Retinal pigment epithelial cell (primary cell): ENCODE measurements around the gene TRIM32.
A peak's percentile ranks its signal among the peaks of the same experiment; 100 is the strongest.

Source experiments
- DNase-seq: peaks from one replicate; pipeline ENCODE4 v3.0.0-alpha.2; 2010; ENCODE audit warnings: low read depth
- H3K4me3 ChIP-seq: 2 replicates; pipeline ENCODE4 v1.5.1; 2011; ENCODE audit warnings: mild to moderate bottlenecking, low read length, control low read depth, moderate library complexity
- TF ChIP-seq, protein P1 (sequence below): conservative IDR thresholded peaks from 2 replicates; pipeline ENCODE4 v1.5.1; 2011; ENCODE audit warnings: low read depth, low read length, control low read depth, inconsistent platforms

Gene TRIM32

DNA sequence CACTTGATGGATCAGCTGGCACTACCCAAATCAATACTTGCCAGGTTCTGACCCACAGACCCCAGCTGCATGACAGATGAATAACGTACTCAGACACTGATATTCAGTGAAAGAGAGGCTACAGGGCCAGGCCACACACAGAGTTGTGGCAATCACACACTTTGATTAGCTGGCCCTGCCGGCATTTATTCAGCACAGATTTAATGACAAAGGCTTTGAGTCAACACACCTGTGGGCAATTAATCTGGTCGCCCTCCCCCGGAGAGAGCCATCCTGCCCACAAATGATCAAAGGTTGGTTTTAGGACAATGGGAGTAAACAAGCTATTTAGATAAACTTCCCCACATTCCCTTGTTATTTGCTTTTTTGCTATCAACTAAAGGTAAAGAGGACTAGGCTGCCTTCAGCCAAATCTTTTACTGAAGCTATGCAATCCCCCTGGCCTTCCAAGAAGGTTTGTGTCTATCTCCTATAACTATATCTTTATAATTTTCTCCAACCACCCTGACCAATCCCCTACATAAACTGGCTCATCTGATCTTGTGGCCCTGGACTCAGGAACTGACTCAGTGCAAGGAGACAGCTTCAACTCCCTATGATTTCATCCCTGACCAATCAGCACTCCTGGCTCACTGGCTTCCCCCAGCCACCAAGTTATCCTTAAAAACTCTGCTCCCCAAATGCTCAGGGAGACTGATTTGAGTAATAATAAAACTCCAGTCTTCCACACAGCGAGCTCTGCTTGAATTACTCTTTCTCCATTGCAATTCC lies 12.7 kb upstream of the TRIM32 start:
- TF ChIP-seq, protein P1, sequence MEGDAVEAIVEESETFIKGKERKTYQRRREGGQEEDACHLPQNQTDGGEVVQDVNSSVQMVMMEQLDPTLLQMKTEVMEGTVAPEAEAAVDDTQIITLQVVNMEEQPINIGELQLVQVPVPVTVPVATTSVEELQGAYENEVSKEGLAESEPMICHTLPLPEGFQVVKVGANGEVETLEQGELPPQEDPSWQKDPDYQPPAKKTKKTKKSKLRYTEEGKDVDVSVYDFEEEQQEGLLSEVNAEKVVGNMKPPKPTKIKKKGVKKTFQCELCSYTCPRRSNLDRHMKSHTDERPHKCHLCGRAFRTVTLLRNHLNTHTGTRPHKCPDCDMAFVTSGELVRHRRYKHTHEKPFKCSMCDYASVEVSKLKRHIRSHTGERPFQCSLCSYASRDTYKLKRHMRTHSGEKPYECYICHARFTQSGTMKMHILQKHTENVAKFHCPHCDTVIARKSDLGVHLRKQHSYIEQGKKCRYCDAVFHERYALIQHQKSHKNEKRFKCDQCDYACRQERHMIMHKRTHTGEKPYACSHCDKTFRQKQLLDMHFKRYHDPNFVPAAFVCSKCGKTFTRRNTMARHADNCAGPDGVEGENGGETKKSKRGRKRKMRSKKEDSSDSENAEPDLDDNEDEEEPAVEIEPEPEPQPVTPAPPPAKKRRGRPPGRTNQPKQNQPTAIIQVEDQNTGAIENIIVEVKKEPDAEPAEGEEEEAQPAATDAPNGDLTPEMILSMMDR: no peak
- H3K4me3 ChIP-seq: no peak overlapping the region
- DNase-seq: no peak

DNA sequence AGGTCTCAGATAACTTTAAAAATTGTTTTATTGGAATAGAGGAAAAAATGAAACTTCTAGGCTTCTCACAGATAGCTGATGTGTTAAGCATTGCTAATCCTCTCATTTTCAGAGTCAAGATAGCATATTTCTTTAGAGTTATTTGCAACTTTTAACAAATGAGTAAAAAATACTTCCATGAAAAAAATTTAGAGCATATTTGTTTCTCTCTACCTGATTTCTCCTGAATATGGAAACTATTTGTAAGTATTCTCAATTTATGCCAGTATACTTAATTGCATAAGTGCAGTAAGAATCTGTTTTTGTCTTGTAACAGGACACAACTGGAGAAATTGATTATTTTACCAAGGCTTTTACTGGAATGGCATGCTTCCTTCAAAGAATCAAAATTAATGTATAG lies 3.6 kb upstream of the TRIM32 start:
- H3K4me3 ChIP-seq: no peak overlapping the region
- DNase-seq: no peak
- TF ChIP-seq, protein P1: no peak

DNA sequence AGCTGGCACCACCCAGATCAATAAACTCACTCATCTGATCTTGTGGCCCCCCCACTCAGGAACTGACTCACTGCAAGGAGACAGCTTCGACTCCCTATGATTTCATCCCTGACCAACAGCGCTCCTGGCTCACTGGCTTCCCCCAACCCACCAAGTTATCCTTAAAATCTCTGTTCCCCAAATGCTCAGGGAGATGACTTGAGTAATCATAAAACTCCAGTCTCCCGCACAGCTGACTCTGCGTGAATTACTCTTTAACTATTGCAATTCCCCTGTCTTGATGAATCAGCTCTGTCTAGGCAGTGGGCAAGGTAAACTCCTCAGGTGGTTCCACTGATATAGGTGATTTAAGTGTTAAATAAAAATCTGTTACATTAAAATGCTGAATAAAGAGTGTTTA lies 1.9 kb upstream of the TRIM32 start:
- no peak for DNase-seq
- no peak overlapping the region for H3K4me3 ChIP-seq
- TF ChIP-seq, protein P1: no peak

DNA sequence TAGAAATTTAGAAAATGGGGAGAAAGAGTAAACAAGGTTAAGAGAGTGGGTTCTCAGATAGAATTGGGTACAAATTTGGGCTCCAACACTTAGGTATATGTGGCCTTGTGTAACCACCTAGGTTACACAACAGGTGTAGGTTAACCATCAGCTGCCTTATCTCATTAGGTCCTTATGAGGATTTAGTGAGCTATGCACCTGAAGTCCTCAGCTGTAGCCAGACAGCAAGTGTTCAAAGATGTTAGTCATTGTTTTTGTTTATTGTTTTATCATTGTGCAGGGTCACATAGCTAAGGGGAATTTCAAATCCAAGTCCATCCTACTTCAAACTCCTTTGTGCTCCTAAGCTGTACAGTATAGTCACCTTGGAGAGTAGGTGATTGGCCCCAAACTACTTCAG lies 970 bp upstream of the TRIM32 start:
- H3K4me3 ChIP-seq: no peak overlapping the region
- TF ChIP-seq, protein P1: no peak
- DNase-seq: no peak

DNA sequence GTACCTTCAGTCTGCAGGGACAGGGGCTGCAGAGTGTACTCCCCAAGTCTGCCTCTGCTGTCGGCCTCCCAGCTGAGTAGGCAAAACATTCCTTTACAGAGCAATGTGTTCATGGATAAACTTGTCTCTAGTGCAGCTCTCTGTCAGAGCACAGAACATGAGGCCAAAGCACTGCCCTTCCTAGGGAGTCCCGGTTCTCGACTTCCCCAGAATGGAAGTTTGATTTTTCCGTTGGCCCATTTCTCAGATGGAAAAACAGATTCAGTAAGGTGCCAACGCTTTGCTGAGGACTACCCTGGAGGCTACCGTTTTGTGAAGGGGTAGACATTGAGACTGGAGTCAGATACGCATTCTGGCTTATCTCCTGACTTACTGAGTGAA lies 422 bp upstream of the TRIM32 start:
- no peak for DNase-seq
- peak overlapping the region; percentile 81 for H3K4me3 ChIP-seq
- TF ChIP-seq, protein P1: no peak

DNA sequence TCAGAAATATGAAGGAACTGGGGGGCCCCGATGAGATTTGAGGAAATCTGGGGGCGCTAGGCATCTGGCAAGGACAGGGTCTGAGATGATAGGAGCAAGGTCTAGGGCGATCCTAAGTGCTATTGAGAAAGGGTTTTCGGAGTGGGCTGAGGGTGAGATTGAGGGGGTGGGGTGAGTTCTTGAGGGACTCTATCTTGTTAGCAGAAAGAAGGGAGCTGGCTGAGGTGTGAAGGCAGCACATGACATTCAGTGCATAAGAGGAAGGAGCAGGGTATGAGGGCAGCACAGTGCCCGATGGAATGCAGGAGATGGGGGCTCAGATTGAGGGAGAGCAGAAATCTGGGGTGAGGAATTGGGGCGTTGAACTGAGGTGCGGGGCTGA lies 640 bp downstream of the TRIM32 start:
- TF ChIP-seq, protein P1: no peak
- no peak for DNase-seq
- H3K4me3 ChIP-seq: peak overlapping the region; percentile 81

DNA sequence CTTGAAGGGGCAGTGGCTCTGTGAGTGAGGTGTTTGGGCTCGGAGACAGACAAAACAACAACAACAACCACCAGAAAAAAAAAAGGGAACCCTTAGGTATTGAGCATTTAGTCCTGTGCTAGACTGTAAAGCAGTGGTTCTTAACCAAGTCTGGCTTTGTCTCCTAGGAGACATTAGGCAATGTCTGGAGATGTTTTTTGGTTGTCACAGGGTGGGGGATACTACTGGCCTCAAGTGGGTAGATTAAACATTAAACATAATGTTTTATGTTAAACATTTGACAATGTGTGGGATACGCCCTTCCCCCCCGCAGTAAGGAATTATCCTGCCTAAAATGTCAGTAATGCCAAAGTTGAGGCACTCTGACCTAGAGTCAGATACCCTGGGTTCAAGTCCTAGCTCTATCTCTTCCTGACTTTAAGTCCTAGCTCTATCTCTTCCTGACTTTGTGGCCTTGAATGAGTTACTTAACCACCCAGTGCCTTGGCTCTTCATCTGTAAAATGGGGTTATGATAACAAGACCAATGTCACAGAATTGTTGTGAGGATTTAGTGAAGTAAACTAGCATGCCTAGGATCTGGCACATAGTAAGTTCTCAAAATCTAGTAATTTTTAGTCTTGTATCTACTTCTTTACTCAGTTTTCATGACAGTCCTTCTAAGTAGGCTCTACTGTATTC lies 1.8 kb downstream of the TRIM32 start:
- TF ChIP-seq, protein P1: no peak
- DNase-seq: no peak
- H3K4me3 ChIP-seq: no peak overlapping the region
